TTC549 (cell line): ENCODE results near the gene LHFPL2.
A peak's percentile ranks its signal among the peaks of the same experiment; 100 is the strongest.
"Not testable (repeated sequence)": the region's sequence is repeated elsewhere in the genome, so short reads cannot be mapped to it uniquely, and the experiment has no call there.

Experiments used
- FAIRE-seq: peaks from 2 replicates; lab custom pipeline; 2012; peaks lifted over from hg19 to GRCh38; lab: Jason Lieb, UNC

Gene LHFPL2

GRCh38 chr5:78500871-78501270, 147.7 kb downstream of the LHFPL2 start:
- no peak for FAIRE-seq

- FAIRE-seq, result no peak
Observed at GRCh38 chr5:78500028-78500427, 148.5 kb downstream of the LHFPL2 start.

GRCh38 chr5:78499485-78499884, 149.1 kb downstream of the LHFPL2 start:
- FAIRE-seq, result no peak

GRCh38 chr5:78497573-78498533, 150.7 kb downstream of the LHFPL2 start:
- FAIRE-seq, result no peak

- FAIRE-seq, result no peak
Observed at GRCh38 chr5:78496373-78496772, 152.2 kb downstream of the LHFPL2 start.

GRCh38 chr5:78495800-78496199, 152.8 kb downstream of the LHFPL2 start:
- FAIRE-seq, result no peak

- no peak for FAIRE-seq
Observed at GRCh38 chr5:78492650-78493049, 155.9 kb downstream of the LHFPL2 start.

GRCh38 chr5:78492224-78492623, 156.3 kb downstream of the LHFPL2 start:
- FAIRE-seq, result no peak

- FAIRE-seq, result no peak
Observed at GRCh38 chr5:78490709-78491485, 157.7 kb downstream of the LHFPL2 start.

- no peak for FAIRE-seq
Observed at GRCh38 chr5:78487846-78488245, 160.7 kb downstream of the LHFPL2 start.

- FAIRE-seq, result no peak
Observed at GRCh38 chr5:78486218-78486617, 162.4 kb downstream of the LHFPL2 start.

GRCh38 chr5:78483809-78484521, 164.6 kb downstream of the LHFPL2 start:
- FAIRE-seq, result no peak

GRCh38 chr5:78482948-78483347, 165.6 kb downstream of the LHFPL2 start:
- FAIRE-seq, result no peak

- no peak for FAIRE-seq
Observed at GRCh38 chr5:78476795-78477194, 171.8 kb downstream of the LHFPL2 start.

- FAIRE-seq, result no peak
Observed at GRCh38 chr5:78475370-78475769, 173.2 kb downstream of the LHFPL2 start.

GRCh38 chr5:78473751-78474150, 174.8 kb downstream of the LHFPL2 start:
- FAIRE-seq, result no peak

- no peak for FAIRE-seq
Observed at GRCh38 chr5:78472469-78473106, 176.0 kb downstream of the LHFPL2 start.

GRCh38 chr5:78471896-78472295, 176.7 kb downstream of the LHFPL2 start:
- no peak for FAIRE-seq

GRCh38 chr5:78467752-78468357, 180.7 kb downstream of the LHFPL2 start:
- peak; percentile 76 for FAIRE-seq

- no peak for FAIRE-seq
Observed at GRCh38 chr5:78467140-78467539, 181.4 kb downstream of the LHFPL2 start.

GRCh38 chr5:78458843-78459242, 189.7 kb downstream of the LHFPL2 start:
- FAIRE-seq, result no peak

GRCh38 chr5:78457507-78457906, 191.1 kb downstream of the LHFPL2 start:
- not testable (repeated sequence) for FAIRE-seq
